ENCODE data around the gene PSMD13. TPM values are rescaled to one million over a fixed set of nuclear protein-coding genes. Genes with fewer than 3 reads are reported as not detected.

The PSMD13 gene
- total and polyA plus RNA-seq, 2 experiments from 2014 or later = 91.8 to 146 TPM

DNA sequence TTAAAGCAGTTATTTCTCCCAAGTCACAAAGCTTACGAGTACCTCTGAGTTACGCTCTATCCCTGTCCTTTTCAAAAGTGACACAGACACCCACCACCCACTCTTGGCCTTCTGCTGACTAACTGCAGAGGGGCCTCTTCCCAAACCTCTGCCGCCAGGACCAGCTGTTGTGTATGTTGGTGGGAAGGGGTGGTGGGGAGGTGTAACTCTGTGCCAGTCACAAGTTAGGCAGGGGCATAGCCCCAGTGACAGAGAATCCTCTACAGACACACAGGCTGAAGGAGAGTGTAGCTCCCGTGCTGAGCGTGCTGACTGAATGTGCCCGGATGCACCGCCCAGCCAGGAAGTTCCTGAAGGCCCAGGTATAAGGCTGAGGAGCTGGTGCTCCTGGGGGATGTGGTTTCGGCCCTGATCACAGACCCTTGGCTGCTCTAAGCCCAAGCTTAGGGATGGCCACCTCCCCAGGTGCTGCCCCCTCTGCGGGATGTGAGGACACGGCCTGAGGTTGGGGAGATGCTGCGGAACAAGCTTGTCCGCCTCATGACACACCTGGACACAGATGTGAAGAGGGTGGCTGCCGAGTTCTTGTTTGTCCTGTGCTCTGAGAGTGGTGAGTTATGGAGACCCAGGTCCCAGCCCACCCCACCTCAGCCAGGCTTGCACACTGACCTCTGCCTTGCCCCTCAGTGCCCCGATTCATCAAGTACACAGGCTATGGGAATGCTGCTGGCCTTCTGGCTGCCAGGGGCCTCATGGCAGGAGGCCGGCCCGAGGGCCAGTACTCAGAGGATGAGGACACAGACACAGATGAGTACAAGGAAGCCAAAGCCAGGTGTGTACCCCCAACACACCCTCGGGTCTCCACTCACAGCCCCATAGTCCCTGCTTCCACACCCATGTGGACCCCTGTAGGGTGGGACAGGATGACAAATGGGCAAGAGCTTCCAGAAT, 24.4 kb upstream of the PSMD13 start:
- Histone ChIP-seq H2AFZ (no peak overlapping the region), H3K27me3 (no peaks in the 10 kb centered on the region), H4K20me1 (ENCODE audit: insufficient read depth, poor library complexity, severe bottlenecking) (peaks cover 10% of the 10 kb centered on the region), H3K27ac (no peak overlapping the region), H3K4me3 (no peak overlapping the region), H3K9me3 (ENCODE audit: low read depth) (no peaks in the 10 kb centered on the region), H3K4me2 (no peak overlapping the region), H3K9me2 (replicated peaks; ENCODE audit: insufficient read depth) (no peaks in the 10 kb centered on the region), H3K36me3 (replicated peaks; ENCODE audit: insufficient read depth, low read depth) (no peaks in the 10 kb centered on the region), H3K4me1 (ENCODE audit: insufficient read depth) (peaks cover 14% of the 10 kb centered on the region), H3K79me2 (peaks cover 33% of the 10 kb centered on the region)
- TF ChIP-seq, protein P1, sequence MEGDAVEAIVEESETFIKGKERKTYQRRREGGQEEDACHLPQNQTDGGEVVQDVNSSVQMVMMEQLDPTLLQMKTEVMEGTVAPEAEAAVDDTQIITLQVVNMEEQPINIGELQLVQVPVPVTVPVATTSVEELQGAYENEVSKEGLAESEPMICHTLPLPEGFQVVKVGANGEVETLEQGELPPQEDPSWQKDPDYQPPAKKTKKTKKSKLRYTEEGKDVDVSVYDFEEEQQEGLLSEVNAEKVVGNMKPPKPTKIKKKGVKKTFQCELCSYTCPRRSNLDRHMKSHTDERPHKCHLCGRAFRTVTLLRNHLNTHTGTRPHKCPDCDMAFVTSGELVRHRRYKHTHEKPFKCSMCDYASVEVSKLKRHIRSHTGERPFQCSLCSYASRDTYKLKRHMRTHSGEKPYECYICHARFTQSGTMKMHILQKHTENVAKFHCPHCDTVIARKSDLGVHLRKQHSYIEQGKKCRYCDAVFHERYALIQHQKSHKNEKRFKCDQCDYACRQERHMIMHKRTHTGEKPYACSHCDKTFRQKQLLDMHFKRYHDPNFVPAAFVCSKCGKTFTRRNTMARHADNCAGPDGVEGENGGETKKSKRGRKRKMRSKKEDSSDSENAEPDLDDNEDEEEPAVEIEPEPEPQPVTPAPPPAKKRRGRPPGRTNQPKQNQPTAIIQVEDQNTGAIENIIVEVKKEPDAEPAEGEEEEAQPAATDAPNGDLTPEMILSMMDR (IDR thresholded peaks at IDR 0.05; ENCODE audit: poor library complexity) = no peak
- no peak for TF ChIP-seq EZH2phosphoT487 (IDR thresholded peaks at IDR 0.05; ENCODE audit: low read depth, severe bottlenecking, unreplicated experiment)
- no peak for TF ChIP-seq EZH2 (IDR thresholded peaks at IDR 0.05; ENCODE audit: borderline replicate concordance)
- no peak for DNase-seq (ENCODE audit: low spot score)
- 92% methylated on average over 17 of the region's 17 CpGs for WGBS (ENCODE audit: low lambda C conversion rate, missing lambda C conversion rate)

GRCh38 chr11:213111-213510, 23.7 kb upstream of the PSMD13 start:
- 94% methylated on average over 4 of the region's 4 CpGs for WGBS (ENCODE audit: low lambda C conversion rate, missing lambda C conversion rate)
- no peak for DNase-seq (ENCODE audit: low spot score)
- Histone ChIP-seq H4K20me1 (ENCODE audit: insufficient read depth, poor library complexity, severe bottlenecking) (peaks cover 10% of the 10 kb centered on the region), H3K79me2 (peaks cover 31% of the 10 kb centered on the region), H3K9me2 (replicated peaks; ENCODE audit: insufficient read depth) (no peaks in the 10 kb centered on the region), H3K4me2 (no peak overlapping the region), H3K9me3 (ENCODE audit: low read depth) (no peaks in the 10 kb centered on the region), H3K36me3 (replicated peaks; ENCODE audit: insufficient read depth, low read depth) (no peaks in the 10 kb centered on the region), H2AFZ (no peak overlapping the region), H3K4me3 (no peak overlapping the region), H3K27ac (no peak overlapping the region), H3K27me3 (no peaks in the 10 kb centered on the region), H3K4me1 (ENCODE audit: insufficient read depth) (peaks cover 14% of the 10 kb centered on the region)
- TF ChIP-seq EZH2 (IDR thresholded peaks at IDR 0.05; ENCODE audit: borderline replicate concordance) (no peak), EZH2phosphoT487 (IDR thresholded peaks at IDR 0.05; ENCODE audit: low read depth, severe bottlenecking, unreplicated experiment) (no peak)
- TF ChIP-seq, protein P1 (IDR thresholded peaks at IDR 0.05; ENCODE audit: poor library complexity) = no peak

DNA sequence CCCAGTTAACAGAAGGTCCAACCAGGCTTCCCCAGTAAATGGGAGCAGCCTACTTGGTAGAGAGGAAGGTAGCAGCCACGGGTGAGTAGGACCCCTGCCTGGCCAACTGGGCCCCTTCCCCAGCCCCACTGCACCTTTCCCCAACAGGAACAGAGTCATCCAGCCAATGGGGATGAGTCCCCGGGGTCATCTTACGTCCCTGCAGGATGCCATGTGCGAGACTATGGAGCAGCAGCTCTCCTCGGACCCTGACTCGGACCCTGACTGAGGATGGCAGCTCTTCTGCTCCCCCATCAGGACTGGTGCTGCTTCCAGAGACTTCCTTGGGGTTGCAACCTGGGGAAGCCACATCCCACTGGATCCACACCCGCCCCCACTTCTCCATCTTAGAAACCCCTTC, 22.7 kb upstream of the PSMD13 start:
- Histone ChIP-seq H3K27ac (no peak overlapping the region), H3K9me2 (replicated peaks; ENCODE audit: insufficient read depth) (no peaks in the 10 kb centered on the region), H3K4me2 (no peak overlapping the region), H3K27me3 (no peaks in the 10 kb centered on the region), H3K4me3 (no peak overlapping the region), H3K4me1 (ENCODE audit: insufficient read depth) (peaks cover 14% of the 10 kb centered on the region), H3K9me3 (ENCODE audit: low read depth) (no peaks in the 10 kb centered on the region), H2AFZ (no peak overlapping the region), H3K36me3 (replicated peaks; ENCODE audit: insufficient read depth, low read depth) (no peaks in the 10 kb centered on the region), H4K20me1 (ENCODE audit: insufficient read depth, poor library complexity, severe bottlenecking) (peaks cover 10% of the 10 kb centered on the region), H3K79me2 (peaks cover 24% of the 10 kb centered on the region)
- WGBS (ENCODE audit: low lambda C conversion rate, missing lambda C conversion rate) = 89% methylated on average over 7 of the region's 7 CpGs
- TF ChIP-seq EZH2phosphoT487 (IDR thresholded peaks at IDR 0.05; ENCODE audit: low read depth, severe bottlenecking, unreplicated experiment) = no peak
- no peak for TF ChIP-seq EZH2 (IDR thresholded peaks at IDR 0.05; ENCODE audit: borderline replicate concordance)
- TF ChIP-seq, protein P1 (IDR thresholded peaks at IDR 0.05; ENCODE audit: poor library complexity) = no peak
- DNase-seq (ENCODE audit: low spot score) = no peak

All from hepatocyte (in vitro differentiated cells).